K562 (cell line): ENCODE data around the gene DYNLT5. TPM values are rescaled to one million over a fixed set of nuclear protein-coding genes. Genes with fewer than 3 reads are reported as not detected.

Experiments used
- ATAC-seq: fragments of 200-7000 bp; cut with Tn5 transposase; 3 replicates; pipeline ENCODE4 v1.9.1; 2020; ENCODE audit warnings: moderate library complexity
- BruUV-seq: library from RNA; stranded (reverse); fragments of 400-500 nt; replicated peaks from 2 replicates; lab custom pipeline; 2021; lab: Mats Ljungman, UMichigan
- CTCF ChIA-PET: fragments of 300-600 bp; formaldehyde crosslinking; extraction: SDS; loops from one replicate; lab custom pipeline; 2021; ENCODE audit warnings: low intra/inter-chr PET ratio; lab: Yijun Ruan, JAX
- POLR2A ChIA-PET: fragments of 300-600, 350-650 bp; sonication (Branson Sonifier 250); formaldehyde crosslinking; extraction: SDS; loops from one replicate; lab custom pipeline; 2021; ENCODE audit warnings: antibody characterized with exemption, inconsistent platforms; lab: Yijun Ruan, JAX
- DNase-seq, 4 experiments: peaks; one replicate each; pipeline versions ENCODE4 v3.0.0 to v3.0.0-alpha.2; 2011 to 2018; ENCODE audit warnings: low spot score in 3 of 4, mixed read lengths in 3 of 4; ENCODE audit errors: extremely low read depth in 1 of 4
- FAIRE-seq: peaks from 2 replicates; lab custom pipeline; 2011; peaks lifted over from hg19 to GRCh38; lab: Jason Lieb, UNC
- H2AFZ ChIP-seq: 2 replicates; pipeline ENCODE4 v1.6.0; 2011; ENCODE audit warnings: low read depth, low read length, control low read depth, inconsistent platforms
- H3K27ac ChIP-seq: fragments of 200-600 bp; 3 replicates; pipeline ENCODE4 v1.8.0; 2011; ENCODE audit warnings: low read depth, mild to moderate bottlenecking, control low read depth, inconsistent platforms, low read length, moderate library complexity, mixed read lengths; ENCODE audit errors: extremely low read depth
- H3K27me3 ChIP-seq, 2 experiments: fragments of 300-600 bp in 1 of 2; 2 replicates in 1 of 2; 3 replicates in 1 of 2; pipeline versions ENCODE4 v1.6.0 to v1.8.0; 2011; ENCODE audit warnings: inconsistent platforms in 2 of 2, low read length in 2 of 2, mild to moderate bottlenecking in 1 of 2, mixed read lengths in 1 of 2, moderate library complexity in 1 of 2; ENCODE audit not compliant: control insufficient read depth in 2 of 2, insufficient read depth in 2 of 2
- H3K36me3 ChIP-seq: fragments of 300-600 bp; 3 replicates; pipeline ENCODE4 v1.8.0; 2011; ENCODE audit warnings: mild to moderate bottlenecking, low read length, inconsistent platforms; ENCODE audit not compliant: control insufficient read depth, insufficient read depth
- H3K4me1 ChIP-seq, 2 experiments: fragments of 200-600 bp in 1 of 2; replicated peaks in 1 of 2; 2 replicates in 1 of 2; 3 replicates in 1 of 2; pipeline versions ENCODE4 v1.5.1 to v1.8.0; 2011; ENCODE audit warnings: inconsistent platforms in 2 of 2, low read length in 2 of 2, mild to moderate bottlenecking in 1 of 2, mixed read lengths in 1 of 2, moderate library complexity in 1 of 2; ENCODE audit not compliant: control insufficient read depth in 2 of 2, insufficient read depth in 2 of 2
- H3K4me2 ChIP-seq: 2 replicates; pipeline ENCODE4 v1.6.1; 2011; ENCODE audit warnings: low read length, control low read depth, inconsistent platforms, mixed read lengths; ENCODE audit not compliant: insufficient read depth
- H3K4me3 ChIP-seq: fragments of 200-600 bp; sonication (generic), shearing (Covaris generic); 2 replicates; pipeline ENCODE4 v1.5.1; 2016; ENCODE audit warnings: control low read depth, inconsistent platforms
- H3K79me2 ChIP-seq: fragments of 200-600 bp; 3 replicates; pipeline ENCODE4 v1.8.0; 2011; ENCODE audit warnings: low read length, inconsistent platforms; ENCODE audit not compliant: control insufficient read depth, insufficient read depth
- H3K9ac ChIP-seq, 2 experiments: 2 replicates each; pipeline versions ENCODE4 v1.6.0 to v1.6.1; 2011; ENCODE audit warnings: low read depth in 2 of 2, low read length in 2 of 2, control low read depth in 1 of 2, inconsistent platforms in 1 of 2, mild to moderate bottlenecking in 1 of 2, mixed read lengths in 1 of 2; ENCODE audit not compliant: insufficient read depth in 1 of 2
- H3K9me1 ChIP-seq: one replicate; pipeline ENCODE4 v1.6.0; 2011; ENCODE audit warnings: inconsistent platforms, mild to moderate bottlenecking, low read length, moderate library complexity; ENCODE audit not compliant: control insufficient read depth, insufficient read depth
- H3K9me3 ChIP-seq: replicated peaks from 2 replicates; pipeline ENCODE4 v1.5.1; 2011; ENCODE audit warnings: low read depth, low read length, inconsistent platforms; ENCODE audit not compliant: control insufficient read depth, insufficient read depth
- H4K20me1 ChIP-seq: replicated peaks from 2 replicates; pipeline ENCODE4 v1.6.1; 2011; ENCODE audit warnings: low read length, inconsistent platforms, mixed read lengths; ENCODE audit not compliant: control insufficient read depth, insufficient read depth
- DEAF1 ChIP-seq: fragments of 450-650 bp; formaldehyde crosslinking; IDR thresholded peaks from 2 replicates; pipeline ENCODE4 v1.4.0; 2020; ENCODE audit warnings: mild to moderate bottlenecking, moderate library complexity
- ETV6 ChIP-seq, 3 experiments: fragments of 150-350 bp in 1 of 3; sonication (generic) in 1 of 3; formaldehyde crosslinking in 1 of 3; IDR thresholded peaks; 2 replicates each; pipeline versions ENCODE4 v1.6.1 to v1.8.0; 2014 to 2022; ENCODE audit warnings: borderline replicate concordance in 2 of 3, low read depth in 2 of 3, antibody characterized with exemption in 1 of 3, low read length in 1 of 3, mild to moderate bottlenecking in 1 of 3, missing genetic modification reagents in 1 of 3
- GTF2E2 ChIP-seq: fragments of 200-800 bp; sonication (Bioruptor generic); IDR thresholded peaks from 2 replicates; pipeline ENCODE4 v1.6.1; 2016; ENCODE audit warnings: missing genetic modification characterization, missing compliant biosample characterization
- HSF4 ChIP-seq: fragments of 250-450 bp; sonication (Bioruptor Pico); IDR thresholded peaks from 2 replicates; pipeline ENCODE4 v2.1.2; 2022; ENCODE audit warnings: mild to moderate bottlenecking, moderate library complexity, borderline replicate concordance
- NR2C1 ChIP-seq, 2 experiments: fragments of 450-650 bp; IDR thresholded peaks; 2 replicates each; pipeline ENCODE4 v1.6.1; 2017; ENCODE audit warnings: mild to moderate bottlenecking in 2 of 2, antibody characterized with exemption in 1 of 2, inconsistent platforms in 1 of 2, missing compliant biosample characterization in 1 of 2, missing genetic modification characterization in 1 of 2
- PKNOX1 ChIP-seq: fragments of 450-650 bp; IDR thresholded peaks from 2 replicates; pipeline ENCODE4 v1.6.1; 2016
- SMC3 ChIP-seq: conservative IDR thresholded peaks from 2 replicates; pipeline ENCODE4 v1.6.1; 2011; ENCODE audit warnings: low read depth, low read length, improper control_type of control experiment; ENCODE audit not compliant: insufficient read depth
- TRIM25 ChIP-seq: fragments of 450-650 bp; IDR thresholded peaks from 2 replicates; pipeline ENCODE4 v1.7.0; 2016; ENCODE audit warnings: borderline replicate concordance
- WGBS: fragments of 100-300 bp; shearing (Covaris generic); methylation state at CpG from one replicate; pipeline ENCODE4 v1.1.6; 2016; ENCODE audit warnings: low coverage, mixed read lengths; ENCODE audit not compliant: insufficient coverage; ENCODE audit errors: missing lambda C conversion rate; 5-methylcytosine and 5-hydroxymethylcytosine counted together
- in situ Hi-C: fragments of 300-500 bp; cut with MboI; formaldehyde crosslinking; loops from 4 replicates; pipeline ENCODE4 v1.15.0; 2018; ENCODE audit warnings: inconsistent platforms, mixed read lengths
- intact Hi-C: fragments of 100-400 bp; cut with micrococcal nuclease; formaldehyde crosslinking; loops from 2 replicates; pipeline ENCODE4 v1.14.2; 2022
- polyA plus RNA-seq, 8 experiments: library from polyadenylated mRNA; depleted of rRNA in 4 of 8; stranded (reverse) in 5 of 8; unstranded in 3 of 8; fragments of >200 nt; fragmentation: Nextera tagmentation in 2 of 8; fragmentation: Illumina TruSeq in 1 of 8; extraction: Ambion mirVana in 2 of 8; extraction: Trizol in 1 of 8; gene quantifications; 2 replicates each; pipeline versions ENCODE4 v1.2.1 to v1.2.3, GENCODE V29; 2011 to 2014; ENCODE audit warnings: inconsistent platforms in 1 of 8, missing spikeins in 1 of 8
- total RNA-seq, 7 experiments: library from RNA; depleted of rRNA in 6 of 7; stranded (reverse); fragments of >200 nt in 6 of 7; fragmentation: Illumina TruSeq in 2 of 7; extraction: Trizol in 2 of 7; gene quantifications; 2 replicates each; pipeline versions ENCODE4 v1.2.1 to v1.2.3, GENCODE V29; 2011 to 2021; ENCODE audit warnings: low replicate concordance in 1 of 7
- TF ChIP-seq, protein P1 (sequence below): fragments of 250-450 bp; sonication (Bioruptor Pico); IDR thresholded peaks from 2 replicates; pipeline ENCODE4 v1.8.0; 2022; ENCODE audit warnings: moderate library complexity, mild to moderate bottlenecking, inconsistent platforms
- TF ChIP-seq, protein P2 (sequence below): sonication (generic); formaldehyde crosslinking; IDR thresholded peaks from 2 replicates; pipeline ENCODE4 v1.8.1; 2023; ENCODE audit warnings: mild to moderate bottlenecking, missing genetic modification reagents

DYNLT5 gene
- total and polyA plus RNA-seq, 9 of the 15 experiments (the other 6 are each of a cell fraction or from before 2014, with no cell fraction given), result not detected

- no peak for TF ChIP-seq GTF2E2
- no peak for TF ChIP-seq SMC3
- TF ChIP-seq, protein P1, sequence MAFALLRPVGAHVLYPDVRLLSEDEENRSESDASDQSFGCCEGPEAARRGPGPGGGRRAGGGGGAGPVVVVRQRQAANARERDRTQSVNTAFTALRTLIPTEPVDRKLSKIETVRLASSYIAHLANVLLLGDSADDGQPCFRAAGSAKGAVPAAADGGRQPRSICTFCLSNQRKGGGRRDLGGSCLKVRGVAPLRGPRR (CRISPR knock-in tag), result no peak
These were observed 20.9 kb upstream of the DYNLT5 start (continued) for GRCh38 chr1:66731170-66731865.

GRCh38 chr1:66732407-66733166 lies 19.7 kb upstream of the DYNLT5 start:
- no peak overlapping the region for H3K4me3 ChIP-seq
- no peak overlapping the region for H3K4me2 ChIP-seq
- no peaks in the 10 kb centered on the region for H3K36me3 ChIP-seq
- ChIA-PET CTCF (no interaction called here), POLR2A (interaction anchor here (0.6 to 0.7 kb wide), 2 partner anchors 39 to 940 kb away, joined by 3 read pairs; no protein-coding TSS in a partner anchor)
- intact Hi-C loops, result no loop called here
- 0% methylated on average over 1 of the region's 1 CpG for WGBS
- H2AFZ ChIP-seq, result no peak overlapping the region
- ATAC-seq (no peak), FAIRE-seq (no peak), DNase-seq (no peak)
- no peaks in the 10 kb centered on the region for H3K4me1 ChIP-seq
- H3K9me3 ChIP-seq, result no peaks in the 10 kb centered on the region
- no peak overlapping the region for H3K27ac ChIP-seq
- no peaks in the 10 kb centered on the region for H3K27me3 ChIP-seq
- in situ Hi-C loops, result no loop called here
- no peaks in the 10 kb centered on the region for H3K79me2 ChIP-seq
- no TSS peak for BruUV-seq
- H4K20me1 ChIP-seq, result no peaks in the 10 kb centered on the region
- H3K9me1 ChIP-seq, result no peaks in the 10 kb centered on the region
- H3K9ac ChIP-seq, result no peak overlapping the region
- no peak for TF ChIP-seq DEAF1
- no peak for TF ChIP-seq HSF4 (CRISPR knock-in tag)
- 0 out of 2 replicates have a peak, but pooled peaks have one; percentile 26 for TF ChIP-seq PKNOX1
- no peak for TF ChIP-seq TRIM25
- no peak for TF ChIP-seq ETV6 (IDR thresholded peaks at IDR 0.05; ENCODE audit: borderline replicate concordance in 1 of 2, low read depth in 2 of 2, low read length in 1 of 2)
- no peak for TF ChIP-seq ETV6 (CRISPR knock-in tag; IDR thresholded peaks at IDR 0.05; ENCODE audit: borderline replicate concordance)
- TF ChIP-seq, protein P2, sequence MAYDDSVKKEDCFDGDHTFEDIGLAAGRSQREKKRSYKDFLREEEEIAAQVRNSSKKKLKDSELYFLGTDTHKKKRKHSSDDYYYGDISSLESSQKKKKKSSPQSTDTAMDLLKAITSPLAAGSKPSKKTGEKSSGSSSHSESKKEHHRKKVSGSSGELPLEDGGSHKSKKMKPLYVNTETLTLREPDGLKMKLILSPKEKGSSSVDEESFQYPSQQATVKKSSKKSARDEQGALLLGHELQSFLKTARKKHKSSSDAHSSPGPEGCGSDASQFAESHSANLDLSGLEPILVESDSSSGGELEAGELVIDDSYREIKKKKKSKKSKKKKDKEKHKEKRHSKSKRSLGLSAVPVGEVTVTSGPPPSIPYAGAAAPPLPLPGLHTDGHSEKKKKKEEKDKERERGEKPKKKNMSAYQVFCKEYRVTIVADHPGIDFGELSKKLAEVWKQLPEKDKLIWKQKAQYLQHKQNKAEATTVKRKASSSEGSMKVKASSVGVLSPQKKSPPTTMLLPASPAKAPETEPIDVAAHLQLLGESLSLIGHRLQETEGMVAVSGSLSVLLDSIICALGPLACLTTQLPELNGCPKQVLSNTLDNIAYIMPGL (CRISPR knock-in tag), result no peak
- TF ChIP-seq NR2C1 (IDR thresholded peaks at IDR 0.05), result no peak
- TF ChIP-seq NR2C1 (tag; IDR thresholded peaks at IDR 0.05), result no peak
